H9 (cell line): ENCODE measurements around the gene SNRPB2. TPM values are rescaled to one million over a fixed set of nuclear protein-coding genes. Genes with fewer than 3 reads are reported as not detected.

ENCODE experiments used
- DNase-seq: peaks from one replicate; pipeline ENCODE4 v3.0.0-alpha.2; 2017
- H2AFZ ChIP-seq: one replicate; pipeline ENCODE4 v1.6.1; 2013; ENCODE audit warnings: mild to moderate bottlenecking, low read length, control low read depth, moderate library complexity
- H2AK5ac ChIP-seq: 2 replicates; pipeline ENCODE4 v1.6.1; 2013; ENCODE audit warnings: low read length, control low read depth, mixed read lengths; ENCODE audit not compliant: insufficient read length
- H2BK120ac ChIP-seq: one replicate; pipeline ENCODE4 v1.6.1; 2013; ENCODE audit warnings: low read depth, mild to moderate bottlenecking, low read length, control low read depth, inconsistent platforms; ENCODE audit not compliant: poor library complexity, severe bottlenecking
- H2BK12ac ChIP-seq: 2 replicates; pipeline ENCODE4 v1.6.1; 2013; ENCODE audit warnings: low read length, control low read depth, mixed read lengths, low read depth; ENCODE audit not compliant: insufficient read length
- H2BK15ac ChIP-seq: 2 replicates; pipeline ENCODE4 v1.6.1; 2013; ENCODE audit warnings: low read depth, low read length, control low read depth
- H2BK20ac ChIP-seq: one replicate; pipeline ENCODE4 v1.6.1; 2013; ENCODE audit warnings: low read depth, mild to moderate bottlenecking, low read length, control low read depth, inconsistent platforms; ENCODE audit not compliant: poor library complexity, severe bottlenecking
- H2BK5ac ChIP-seq: 2 replicates; pipeline ENCODE4 v1.6.1; 2013; ENCODE audit warnings: low read length, control low read depth, mixed read lengths; ENCODE audit not compliant: insufficient read length
- H3K14ac ChIP-seq: 2 replicates; pipeline ENCODE4 v1.6.1; 2013; ENCODE audit warnings: low read length, control low read depth; ENCODE audit not compliant: insufficient read depth
- H3K18ac ChIP-seq: 2 replicates; pipeline ENCODE4 v1.6.1; 2013; ENCODE audit warnings: low read depth, mild to moderate bottlenecking, mixed read lengths, low read length, control low read depth; ENCODE audit not compliant: insufficient read length
- H3K23ac ChIP-seq: 2 replicates; pipeline ENCODE4 v1.6.1; 2013; ENCODE audit warnings: low read length, control low read depth, mixed read lengths, low read depth; ENCODE audit not compliant: insufficient read length
- H3K23me2 ChIP-seq: 2 replicates; pipeline ENCODE4 v1.6.1; 2013; ENCODE audit warnings: low read depth, mild to moderate bottlenecking, mixed read lengths, low read length, control low read depth; ENCODE audit not compliant: insufficient read length, poor library complexity, severe bottlenecking
- H3K27ac ChIP-seq: 2 replicates; pipeline ENCODE4 v1.5.1; 2013; ENCODE audit warnings: low read length, control low read depth, mixed read lengths, low read depth; ENCODE audit not compliant: insufficient read length
- H3K27me3 ChIP-seq: 2 replicates; pipeline ENCODE4 v1.6.1; 2013; ENCODE audit warnings: low read length, control low read depth, inconsistent platforms; ENCODE audit not compliant: insufficient read depth
- H3K4ac ChIP-seq: 2 replicates; pipeline ENCODE4 v1.6.1; 2013; ENCODE audit warnings: low read depth, mild to moderate bottlenecking, control low read depth, inconsistent platforms, low read length, moderate library complexity
- H3K4me1 ChIP-seq: 2 replicates; pipeline ENCODE4 v1.6.1; 2013; ENCODE audit warnings: low read length, control low read depth, inconsistent platforms; ENCODE audit not compliant: insufficient read depth
- H3K4me2 ChIP-seq: 2 replicates; pipeline ENCODE4 v1.6.1; 2013; ENCODE audit warnings: low read length, control low read depth, mixed read lengths; ENCODE audit not compliant: insufficient read length, insufficient read depth
- H3K56ac ChIP-seq: 2 replicates; pipeline ENCODE4 v1.6.1; 2013; ENCODE audit warnings: low read depth, mild to moderate bottlenecking, mixed read lengths, low read length, control low read depth; ENCODE audit not compliant: insufficient read length
- H3K79me1 ChIP-seq: 2 replicates; pipeline ENCODE4 v1.6.1; 2013; ENCODE audit warnings: low read depth, mild to moderate bottlenecking, moderate library complexity, low read length, control low read depth, inconsistent platforms; ENCODE audit not compliant: insufficient read depth, poor library complexity, severe bottlenecking
- H3K79me2 ChIP-seq: 2 replicates; pipeline ENCODE4 v1.6.1; 2013; ENCODE audit warnings: low read length, control low read depth, inconsistent platforms; ENCODE audit not compliant: insufficient read depth
- H3K9ac ChIP-seq: 2 replicates; pipeline ENCODE4 v1.6.1; 2013; ENCODE audit warnings: low read length, control low read depth, mixed read lengths; ENCODE audit not compliant: insufficient read length; ENCODE audit errors: extremely low read depth
- H3K9me3 ChIP-seq: one replicate; pipeline ENCODE4 v1.6.1; 2013; ENCODE audit warnings: low read depth, low read length, inconsistent platforms; ENCODE audit not compliant: control insufficient read depth
- H3T11ph ChIP-seq: one replicate; pipeline ENCODE4 v1.6.1; 2013; ENCODE audit warnings: mild to moderate bottlenecking, low read length, control low read depth, inconsistent platforms
- H4K20me1 ChIP-seq: one replicate; pipeline ENCODE4 v1.6.1; 2013; ENCODE audit not compliant: control insufficient read depth, insufficient read length, insufficient read depth
- H4K5ac ChIP-seq: 2 replicates; pipeline ENCODE4 v1.6.1; 2013; ENCODE audit warnings: low read depth, mild to moderate bottlenecking, mixed read lengths, low read length, control low read depth; ENCODE audit not compliant: insufficient read length
- H4K8ac ChIP-seq: replicated peaks from 2 replicates; pipeline ENCODE4 v1.6.1; 2013; ENCODE audit warnings: low read length, control low read depth, mixed read lengths, low read depth; ENCODE audit not compliant: insufficient read length
- H4K91ac ChIP-seq: 2 replicates; pipeline ENCODE4 v1.6.1; 2013; ENCODE audit warnings: low read depth, mild to moderate bottlenecking, moderate library complexity, mixed read lengths, low read length, control low read depth; ENCODE audit not compliant: insufficient read length
- H3K27ac Mint-ChIP-seq, 3 experiments: 2 replicates in 2 of 3; 3 replicates in 1 of 3; pipeline ENCODE4 v1.8.0; 2020 to 2021; ENCODE audit warnings: mixed read lengths in 3 of 3, mild to moderate bottlenecking in 1 of 3, moderate library complexity in 1 of 3
- H3K27me3 Mint-ChIP-seq: 2 replicates; pipeline ENCODE4 v1.8.0; 2021; ENCODE audit warnings: low read depth, mild to moderate bottlenecking, moderate library complexity, mixed read lengths
- H3K36me3 Mint-ChIP-seq, 3 experiments: 2 replicates in 2 of 3; 3 replicates in 1 of 3; pipeline ENCODE4 v1.8.0; 2020 to 2021; ENCODE audit warnings: low read depth in 3 of 3, mixed read lengths in 3 of 3; ENCODE audit not compliant: insufficient read depth in 1 of 3
- H3K4me1 Mint-ChIP-seq, 2 experiments: 2 replicates each; pipeline ENCODE4 v1.8.0; 2020; ENCODE audit warnings: mixed read lengths in 2 of 2
- H3K4me3 Mint-ChIP-seq, 2 experiments: 2 replicates in 1 of 2; 3 replicates in 1 of 2; pipeline ENCODE4 v1.8.0; 2020 to 2021; ENCODE audit warnings: mild to moderate bottlenecking in 2 of 2, mixed read lengths in 2 of 2, moderate library complexity in 1 of 2
- H3K9me3 Mint-ChIP-seq, 2 experiments: 2 replicates in 1 of 2; 3 replicates in 1 of 2; pipeline ENCODE4 v1.8.0; 2020; ENCODE audit warnings: mild to moderate bottlenecking in 2 of 2, mixed read lengths in 2 of 2, moderate library complexity in 1 of 2
- CTCF ChIP-seq: fragments of 200-600 bp; sonication (generic); conservative IDR thresholded peaks from 3 replicates; pipeline ENCODE4 v1.8.0; 2021; ENCODE audit warnings: antibody characterized with exemption, mild to moderate bottlenecking
- total RNA-seq: library from RNA; stranded (reverse); gene quantifications from 2 replicates; pipeline ENCODE4 v1.2.1, GENCODE V29; 2021

SNRPB2 gene
- total RNA-seq, 1 experiment from 2014 or later: 93.2 TPM

- Histone ChIP-seq H4K5ac (no peak overlapping the region), H3K27ac (no peak overlapping the region), H3K4ac (no peak overlapping the region), H2AK5ac (no peak overlapping the region), H2BK120ac (no peak overlapping the region), H3K79me2 (no peaks in the 10 kb centered on the region), H2BK12ac (no peak overlapping the region), H3K23me2 (no peaks in the 10 kb centered on the region), H2BK5ac (no peak overlapping the region), H3K27me3 (no peaks in the 10 kb centered on the region), H2BK15ac (no peak overlapping the region), H3T11ph (no peak overlapping the region), H4K91ac (no peak overlapping the region), H3K18ac (no peak overlapping the region), H3K56ac (no peak overlapping the region), H3K9me3 (no peaks in the 10 kb centered on the region), H4K8ac (no peak overlapping the region), H3K9ac (no peak overlapping the region), H4K20me1 (no peaks in the 10 kb centered on the region), H3K23ac (no peak overlapping the region), H3K4me1 (no peaks in the 10 kb centered on the region), H2BK20ac (no peak overlapping the region), H2AFZ (no peak overlapping the region), H3K79me1 (no peaks in the 10 kb centered on the region), H3K14ac (no peak overlapping the region), H3K4me2 (no peak overlapping the region)
- H3K9me3 Mint-ChIP-seq: peaks cover 26 to 27% of the 10 kb centered on the region in 2 experiments
- H3K36me3 Mint-ChIP-seq: peaks cover 14 to 23% (median 23%) of the 10 kb centered on the region in 3 experiments
- peaks cover 1% of the 10 kb centered on the region; the same call in 1 of the 2 replicates for H3K27me3 Mint-ChIP-seq
- peaks cover 0 to 2% of the 10 kb centered on the region in 2 experiments; a peak in 1 of 4 replicates for H3K4me1 Mint-ChIP-seq
- H3K27ac Mint-ChIP-seq: no peak overlapping the region
- no peak for TF ChIP-seq CTCF
- H3K4me3 Mint-ChIP-seq: no peak overlapping the region
- DNase-seq: no peak
These were observed 21.2 kb upstream of the SNRPB2 start for GRCh38 chr20:16708602-16709001.
